GM18867 (cell line): ENCODE results near the gene ELK1.
"Not testable (repeated sequence)": the region's sequence is repeated elsewhere in the genome, so short reads cannot be mapped to it uniquely, and the experiment has no call there.

Source experiments
- ATAC-seq: cut with Tn5 transposase; IDR thresholded peaks from one replicate; pipeline ENCODE4 v1.9.1; 2021; ENCODE audit warnings: mild to moderate bottlenecking, moderate library complexity; ENCODE audit not compliant: unreplicated experiment

The ELK1 gene

GRCh38 chrX:47613082-47613481 is 37.3 kb downstream of the ELK1 start:
- no peak for ATAC-seq

GRCh38 chrX:47612418-47612817 is 37.9 kb downstream of the ELK1 start:
- no peak for ATAC-seq

- ATAC-seq: no peak
Measured at GRCh38 chrX:47611926-47612325, 38.4 kb downstream of the ELK1 start.

GRCh38 chrX:47611489-47611888 is 38.9 kb downstream of the ELK1 start:
- ATAC-seq: no peak

GRCh38 chrX:47610511-47610910 is 39.9 kb downstream of the ELK1 start:
- no peak for ATAC-seq

- ATAC-seq: no peak
Measured at GRCh38 chrX:47608130-47608810, 42.1 kb downstream of the ELK1 start.

GRCh38 chrX:47607091-47607490 is 43.3 kb downstream of the ELK1 start:
- ATAC-seq: no peak

- no peak for ATAC-seq
Measured at GRCh38 chrX:47605024-47605423, 45.3 kb downstream of the ELK1 start.

- not testable (repeated sequence) for ATAC-seq
Measured at GRCh38 chrX:47603125-47603524, 47.2 kb downstream of the ELK1 start.

- ATAC-seq: no peak
Measured at GRCh38 chrX:47597222-47597621, 53.1 kb downstream of the ELK1 start.

GRCh38 chrX:47596256-47596655 is 54.1 kb downstream of the ELK1 start:
- no peak for ATAC-seq

GRCh38 chrX:47595716-47596251 is 54.6 kb downstream of the ELK1 start:
- no peak for ATAC-seq

- no peak for ATAC-seq
Measured at GRCh38 chrX:47593522-47593921, 56.8 kb downstream of the ELK1 start.

GRCh38 chrX:47590984-47591383 is 59.4 kb downstream of the ELK1 start:
- ATAC-seq: no peak

GRCh38 chrX:47587906-47588735 is 62.2 kb downstream of the ELK1 start:
- ATAC-seq: no peak

GRCh38 chrX:47587091-47587891 is 63.1 kb downstream of the ELK1 start:
- ATAC-seq: no peak

- ATAC-seq: no peak
Measured at GRCh38 chrX:47586043-47586787, 64.1 kb downstream of the ELK1 start.
